Karpas-422 (cell line): ENCODE results near the gene EIF1AD. TPM values are rescaled to one million over a fixed set of nuclear protein-coding genes. Genes with fewer than 3 reads are reported as not detected.

Experiments
- DNase-seq: peaks from one replicate; pipeline ENCODE4 v3.0.0-alpha.2; 2015
- H2AFZ ChIP-seq: fragments of 200-600 bp; sonication (generic); 2 replicates; pipeline ENCODE4 v1.6.1; 2014; ENCODE audit warnings: antibody characterized with exemption, low read length, mixed read lengths
- H3K27ac ChIP-seq: fragments of 200-600 bp; sonication (generic); 2 replicates; pipeline ENCODE4 v1.5.1; 2014; ENCODE audit warnings: mild to moderate bottlenecking, low read length, moderate library complexity
- H3K27me3 ChIP-seq: fragments of 200-600 bp; sonication (generic); 2 replicates; pipeline ENCODE4 v1.6.1; 2014; ENCODE audit warnings: low read length, mixed read lengths
- H3K36me3 ChIP-seq: fragments of 200-600 bp; sonication (generic); 2 replicates; pipeline ENCODE4 v1.6.1; 2014; ENCODE audit warnings: low read length, mixed read lengths; ENCODE audit not compliant: insufficient read depth
- H3K4me1 ChIP-seq: fragments of 200-600 bp; sonication (generic); 2 replicates; pipeline ENCODE4 v1.6.1; 2014; ENCODE audit warnings: mild to moderate bottlenecking, low read length, mixed read lengths
- H3K4me2 ChIP-seq: fragments of 200-600 bp; sonication (generic); 2 replicates; pipeline ENCODE4 v1.6.1; 2014; ENCODE audit warnings: low read length, low read depth, mild to moderate bottlenecking; ENCODE audit not compliant: poor library complexity, severe bottlenecking
- H3K4me3 ChIP-seq: fragments of 200-600 bp; sonication (generic); 2 replicates; pipeline ENCODE4 v1.5.1; 2014; ENCODE audit warnings: mild to moderate bottlenecking, antibody characterized with exemption, low read length, mixed read lengths
- H3K79me2 ChIP-seq: fragments of 200-600 bp; sonication (generic); 2 replicates; pipeline ENCODE4 v1.6.1; 2014; ENCODE audit warnings: mild to moderate bottlenecking, low read length, mixed read lengths
- H3K9ac ChIP-seq: fragments of 200-600 bp; sonication (generic); 2 replicates; pipeline ENCODE4 v1.6.0; 2014; ENCODE audit warnings: low read length
- H3K9me2 ChIP-seq: fragments of 200-600 bp; sonication (generic), shearing (Covaris generic); replicated peaks from 2 replicates; pipeline ENCODE4 v1.6.0; 2014; ENCODE audit warnings: mild to moderate bottlenecking, low read length, moderate library complexity; ENCODE audit not compliant: insufficient read depth
- H3K9me3 ChIP-seq: fragments of 300-700, 200-600 bp; sonication (generic); 2 replicates; pipeline ENCODE4 v1.6.1; 2014; ENCODE audit warnings: low read length, mixed read lengths
- H4K20me1 ChIP-seq: fragments of 200-600 bp; sonication (generic); 2 replicates; pipeline ENCODE4 v1.6.1; 2014; ENCODE audit warnings: mild to moderate bottlenecking, antibody characterized with exemption, low read length, low read depth; ENCODE audit not compliant: insufficient read depth
- total RNA-seq: library from RNA; depleted of rRNA; stranded (reverse); fragments of >200 nt; shearing (Covaris generic); gene quantifications from 2 replicates; pipeline ENCODE4 v1.2.3, GENCODE V29; 2014; ENCODE audit warnings: low replicate concordance

Gene EIF1AD
- total RNA-seq, 1 experiment from 2014 or later, result 39.4 TPM

- H2AFZ ChIP-seq, result no peak overlapping the region
- H3K9me3 ChIP-seq, result no peaks in the 10 kb centered on the region
- no peaks in the 10 kb centered on the region for H3K79me2 ChIP-seq
- no peaks in the 10 kb centered on the region for H4K20me1 ChIP-seq
- no peak overlapping the region for H3K4me3 ChIP-seq
- H3K27ac ChIP-seq, result no peak overlapping the region
- no peaks in the 10 kb centered on the region for H3K9me2 ChIP-seq
- no peaks in the 10 kb centered on the region for H3K27me3 ChIP-seq
- no peaks in the 10 kb centered on the region for H3K36me3 ChIP-seq
- H3K9ac ChIP-seq, result no peak overlapping the region
- no peaks in the 10 kb centered on the region for H3K4me1 ChIP-seq
- DNase-seq, result no peak
- no peak overlapping the region for H3K4me2 ChIP-seq
Observed at GRCh38 chr11:65981972-65982823, 19.8 kb downstream of the EIF1AD start.

GRCh38 chr11:65981101-65981740 lies 20.7 kb downstream of the EIF1AD start:
- H3K4me1 ChIP-seq, result no peaks in the 10 kb centered on the region
- no peak for DNase-seq
- H3K4me3 ChIP-seq, result no peak overlapping the region
- no peaks in the 10 kb centered on the region for H3K79me2 ChIP-seq
- no peak overlapping the region for H3K27ac ChIP-seq
- no peaks in the 10 kb centered on the region for H3K9me3 ChIP-seq
- no peaks in the 10 kb centered on the region for H4K20me1 ChIP-seq
- H3K4me2 ChIP-seq, result no peak overlapping the region
- no peaks in the 10 kb centered on the region for H3K36me3 ChIP-seq
- no peaks in the 10 kb centered on the region for H3K9me2 ChIP-seq
- no peak overlapping the region for H3K9ac ChIP-seq
- H3K27me3 ChIP-seq, result no peaks in the 10 kb centered on the region
- H2AFZ ChIP-seq, result no peak overlapping the region

GRCh38 chr11:65979261-65979759 lies 22.6 kb downstream of the EIF1AD start:
- H3K36me3 ChIP-seq, result no peaks in the 10 kb centered on the region
- no peak overlapping the region for H3K4me3 ChIP-seq
- no peak overlapping the region for H3K9ac ChIP-seq
- no peak overlapping the region for H3K4me2 ChIP-seq
- no peak overlapping the region for H2AFZ ChIP-seq
- no peak for DNase-seq
- H3K9me3 ChIP-seq, result no peaks in the 10 kb centered on the region
- H3K79me2 ChIP-seq, result no peaks in the 10 kb centered on the region
- no peaks in the 10 kb centered on the region for H4K20me1 ChIP-seq
- H3K9me2 ChIP-seq, result no peaks in the 10 kb centered on the region
- no peak overlapping the region for H3K27ac ChIP-seq
- no peaks in the 10 kb centered on the region for H3K4me1 ChIP-seq
- H3K27me3 ChIP-seq, result no peaks in the 10 kb centered on the region

- no peaks in the 10 kb centered on the region for H3K79me2 ChIP-seq
- no peak for DNase-seq
Observed at GRCh38 chr11:65978391-65979238, 23.3 kb downstream of the EIF1AD start.

GRCh38 chr11:65977621-65978390 lies 24.2 kb downstream of the EIF1AD start:
- Histone ChIP-seq H3K79me2 (no peaks in the 10 kb centered on the region), H3K27me3 (no peaks in the 10 kb centered on the region), H3K9me3 (no peaks in the 10 kb centered on the region), H3K4me1 (no peaks in the 10 kb centered on the region), H3K9ac (no peak overlapping the region), H3K4me3 (no peak overlapping the region), H3K36me3 (no peaks in the 10 kb centered on the region), H3K9me2 (no peaks in the 10 kb centered on the region), H2AFZ (no peak overlapping the region), H4K20me1 (no peaks in the 10 kb centered on the region), H3K27ac (no peak overlapping the region), H3K4me2 (no peak overlapping the region)
- no peak for DNase-seq

More at GRCh38 chr11:65978391-65979238, 23.3 kb downstream of the EIF1AD start:
- Histone ChIP-seq H3K27me3 (no peaks in the 10 kb centered on the region), H3K4me2 (no peak overlapping the region), H3K36me3 (no peaks in the 10 kb centered on the region), H3K27ac (no peak overlapping the region), H2AFZ (no peak overlapping the region), H3K4me1 (no peaks in the 10 kb centered on the region), H3K4me3 (no peak overlapping the region), H3K9me2 (no peaks in the 10 kb centered on the region), H4K20me1 (no peaks in the 10 kb centered on the region), H3K9ac (no peak overlapping the region), H3K9me3 (no peaks in the 10 kb centered on the region)

- Histone ChIP-seq H3K9ac (no peak overlapping the region), H3K36me3 (no peaks in the 10 kb centered on the region)
Observed at GRCh38 chr11:65976216-65977176, 25.5 kb downstream of the EIF1AD start.

GRCh38 chr11:65975771-65976170 lies 26.2 kb downstream of the EIF1AD start:
- Histone ChIP-seq H3K79me2 (no peaks in the 10 kb centered on the region), H3K9me2 (no peaks in the 10 kb centered on the region), H4K20me1 (no peaks in the 10 kb centered on the region), H3K4me1 (no peaks in the 10 kb centered on the region), H3K9me3 (no peaks in the 10 kb centered on the region), H3K36me3 (no peaks in the 10 kb centered on the region), H3K27ac (no peak overlapping the region), H3K4me3 (no peak overlapping the region), H3K27me3 (no peaks in the 10 kb centered on the region), H2AFZ (no peak overlapping the region), H3K4me2 (no peak overlapping the region), H3K9ac (no peak overlapping the region)
- DNase-seq, result no peak

More at GRCh38 chr11:65976216-65977176, 25.5 kb downstream of the EIF1AD start:
- Histone ChIP-seq H3K27ac (no peak overlapping the region), H3K9me2 (no peaks in the 10 kb centered on the region), H3K27me3 (no peaks in the 10 kb centered on the region), H3K4me3 (no peak overlapping the region), H3K79me2 (no peaks in the 10 kb centered on the region), H3K4me2 (no peak overlapping the region), H3K4me1 (no peaks in the 10 kb centered on the region), H2AFZ (no peak overlapping the region), H3K9me3 (no peaks in the 10 kb centered on the region), H4K20me1 (no peaks in the 10 kb centered on the region)
- no peak for DNase-seq
